ENCODE measurements around the gene PAX7. TPM values are rescaled to one million over a fixed set of nuclear protein-coding genes. Genes with fewer than 3 reads are reported as not detected.

Gene PAX7
- polyA plus RNA-seq, 2 of the 4 experiments (the other 2 are of a cell fraction) = 0.23 to 0.48 TPM

GRCh38 chr1:18725231-18725895, 94.7 kb downstream of the PAX7 start (continued):
- TF ChIP-seq CTCF (IDR thresholded peaks at IDR 0.05) = no peak
- TF ChIP-seq PHF8 (IDR thresholded peaks at IDR 0.05; ENCODE audit: borderline replicate concordance, low read depth) = no peak
- TF ChIP-seq TFCP2L1 (CRISPR knock-in tag; IDR thresholded peaks at IDR 0.05) = no peak
- TF ChIP-seq EHF (CRISPR knock-in tag; IDR thresholded peaks at IDR 0.05) = no peak
- TF ChIP-seq RNF2 (IDR thresholded peaks at IDR 0.05; ENCODE audit: borderline replicate concordance, low read depth) = no peak
- no peak for TF ChIP-seq CBX8 (IDR thresholded peaks at IDR 0.05)

GRCh38 chr1:18726368-18726767, 95.7 kb downstream of the PAX7 start:
- no peak for DNase-seq (ENCODE audit: low read depth in 1 of 2, low spot score in 1 of 2)
- FAIRE-seq = no peak
- Histone ChIP-seq H3K4me1 (no peaks in the 10 kb centered on the region), H3K4me3 (no peak overlapping the region), H3K27ac (no peak overlapping the region), H3K4me2 (no peak overlapping the region), H3K9me3 (no peaks in the 10 kb centered on the region)
- ATAC-seq = no peak
- CTCF ChIA-PET = interaction anchor here (1.2 kb wide), 1 partner anchor 129 kb away, joined by 4 read pairs; no protein-coding TSS in a partner anchor
- TF ChIP-seq ZFP36 (IDR thresholded peaks at IDR 0.05; ENCODE audit: borderline replicate concordance, partially characterized antibody) (no peak), MAX (IDR thresholded peaks at IDR 0.05) (no peak), RARB (CRISPR knock-in tag; IDR thresholded peaks at IDR 0.05) (no peak), ZSCAN20 (CRISPR knock-in tag; IDR thresholded peaks at IDR 0.05) (no peak), USF2 (IDR thresholded peaks at IDR 0.05) (no peak), NPAS2 (CRISPR knock-in tag; IDR thresholded peaks at IDR 0.05; ENCODE audit: borderline replicate concordance) (no peak), CHD4 (IDR thresholded peaks at IDR 0.05; ENCODE audit: borderline replicate concordance) (no peak), TFCP2L1 (CRISPR knock-in tag; IDR thresholded peaks at IDR 0.05) (no peak), RFX5 (IDR thresholded peaks at IDR 0.05) (no peak), HOXB13 (CRISPR knock-in tag; IDR thresholded peaks at IDR 0.05; ENCODE audit: low read depth) (no peak), RCOR1 (IDR thresholded peaks at IDR 0.05; ENCODE audit: low read depth, low read length) (no peak)
- POLR2A ChIA-PET = no interaction called here
- 64% methylated on average over 4 of the region's 4 CpGs for WGBS (ENCODE audit: missing lambda C conversion rate)

GRCh38 chr1:18727956-18728355, 97.3 kb downstream of the PAX7 start:
- WGBS (ENCODE audit: missing lambda C conversion rate) = 73% methylated on average over 15 of the region's 15 CpGs
- Histone ChIP-seq H3K4me1 (no peaks in the 10 kb centered on the region), H3K4me3 (no peak overlapping the region), H3K27ac (no peak overlapping the region), H3K4me2 (no peak overlapping the region), H3K9me3 (no peaks in the 10 kb centered on the region)
- TF ChIP-seq NR3C1 (IDR thresholded peaks at IDR 0.05) (no peak), CEBPB (IDR thresholded peaks at IDR 0.05) (no peak), HOXB5 (CRISPR knock-in tag; IDR thresholded peaks at IDR 0.05) (no peak), BHLHE40 (IDR thresholded peaks at IDR 0.05; ENCODE audit: low read depth, low read length) (no peak), HMGXB4 (CRISPR knock-in tag; IDR thresholded peaks at IDR 0.05; ENCODE audit: borderline replicate concordance) (no peak), CTCF (IDR thresholded peaks at IDR 0.05) (no peak), RAD21 (conservative IDR thresholded peaks at IDR 0.05 in 1 of 2, IDR thresholded peaks at IDR 0.05 in 1 of 2) (no peak), MYC (IDR thresholded peaks at IDR 0.05; ENCODE audit: borderline replicate concordance, low read length) (no peak), EHF (CRISPR knock-in tag; IDR thresholded peaks at IDR 0.05) (no peak), POLR2A (IDR thresholded peaks at IDR 0.05; ENCODE audit: low read length) (no peak), RCOR1 (IDR thresholded peaks at IDR 0.05; ENCODE audit: low read depth, low read length) (no peak), ZFP36 (IDR thresholded peaks at IDR 0.05; ENCODE audit: borderline replicate concordance, partially characterized antibody) (no peak)
- DNase-seq (ENCODE audit: low read depth in 1 of 2, low spot score in 1 of 2) (no peak), ATAC-seq (no peak), FAIRE-seq (no peak)
- POLR2A ChIA-PET = no interaction called here
- CTCF ChIA-PET = no interaction called here
